Retinal pigment epithelial cell (primary cell): ENCODE data around the gene CHAT.

ENCODE experiments used
- DNase-seq: peaks from one replicate; pipeline ENCODE4 v3.0.0-alpha.2; 2010; ENCODE audit warnings: low read depth
- H3K4me3 ChIP-seq: 2 replicates; pipeline ENCODE4 v1.5.1; 2011; ENCODE audit warnings: mild to moderate bottlenecking, low read length, control low read depth, moderate library complexity
- CTCF ChIP-seq: conservative IDR thresholded peaks from 2 replicates; pipeline ENCODE4 v1.5.1; 2011; ENCODE audit warnings: low read depth, low read length, control low read depth, inconsistent platforms

Gene CHAT

DNA sequence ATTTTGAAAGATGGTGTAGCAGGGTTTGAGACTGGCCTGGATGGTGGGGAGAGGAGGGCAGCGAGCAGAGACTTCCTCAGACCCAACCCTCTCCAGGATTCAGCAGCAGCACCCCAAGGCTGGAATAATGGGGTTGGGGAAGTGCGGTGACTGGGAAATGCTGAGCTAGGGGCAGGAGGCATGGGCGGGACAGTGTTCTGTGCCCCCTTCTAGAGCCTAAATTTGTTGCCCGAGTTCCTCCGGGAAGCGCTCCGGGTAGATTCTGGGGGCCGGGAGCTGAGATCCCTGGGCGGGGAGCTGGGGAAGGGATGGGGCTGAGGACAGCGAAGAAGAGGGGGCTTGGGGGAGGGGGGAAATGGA, at the start of gene CHAT:
Gene CHAT (plus strand): TSS at position 156 of the 360 bp plus-strand sequence. CDS start 153 bp downstream, at position 309.
- no peak for DNase-seq
- no peak within 1 kb of the TSS for H3K4me3 ChIP-seq
- no peak for TF ChIP-seq CTCF

- H3K4me3 ChIP-seq = no peak overlapping the region
- no peak for DNase-seq
- TF ChIP-seq CTCF = no peak
These were observed 49.3 kb upstream of the CHAT start for GRCh38 chr10:49564461-49565009.

DNA sequence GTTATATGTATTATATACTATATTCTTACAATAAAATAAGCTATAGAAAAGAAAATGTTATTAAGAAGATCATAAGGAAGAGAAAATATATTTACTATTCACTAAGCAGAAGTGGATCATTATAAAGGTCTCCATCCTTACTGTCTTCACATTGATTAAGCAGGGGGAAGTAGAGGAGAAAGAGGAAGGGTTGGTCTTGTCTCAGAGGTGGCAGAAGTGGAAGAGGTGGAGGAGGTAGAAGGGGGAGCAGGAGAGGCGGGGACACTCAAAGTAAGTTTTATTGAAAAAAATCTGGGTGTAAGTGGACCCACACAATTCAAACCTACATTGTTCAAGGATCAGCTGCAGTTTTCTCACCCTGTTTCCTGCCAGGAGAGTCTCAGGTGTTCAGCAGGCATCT, 46.0 kb upstream of the CHAT start:
- H3K4me3 ChIP-seq = no peak overlapping the region
- DNase-seq = no peak
- TF ChIP-seq CTCF = no peak

- no peak for TF ChIP-seq CTCF
- no peak for DNase-seq
- H3K4me3 ChIP-seq = no peak overlapping the region
These were observed 45.6 kb upstream of the CHAT start for GRCh38 chr10:49568235-49568634.

- H3K4me3 ChIP-seq = no peak overlapping the region
- TF ChIP-seq CTCF = no peak
- DNase-seq = no peak
These were observed 44.7 kb upstream of the CHAT start for GRCh38 chr10:49569031-49569631.

GRCh38 chr10:49571388-49571787, 42.4 kb upstream of the CHAT start:
- TF ChIP-seq CTCF = no peak
- no peak overlapping the region for H3K4me3 ChIP-seq
- DNase-seq = no peak

GRCh38 chr10:49572594-49573114, 41.2 kb upstream of the CHAT start:
- TF ChIP-seq CTCF = no peak
- DNase-seq = no peak

More at GRCh38 chr10:49572594-49573114, 41.2 kb upstream of the CHAT start:
- H3K4me3 ChIP-seq = no peak overlapping the region
